ENCODE data around the gene MRPL20.
"Not testable (repeated sequence)": the region's sequence is repeated elsewhere in the genome, so short reads cannot be mapped to it uniquely, and the experiment has no call there.

DNA sequence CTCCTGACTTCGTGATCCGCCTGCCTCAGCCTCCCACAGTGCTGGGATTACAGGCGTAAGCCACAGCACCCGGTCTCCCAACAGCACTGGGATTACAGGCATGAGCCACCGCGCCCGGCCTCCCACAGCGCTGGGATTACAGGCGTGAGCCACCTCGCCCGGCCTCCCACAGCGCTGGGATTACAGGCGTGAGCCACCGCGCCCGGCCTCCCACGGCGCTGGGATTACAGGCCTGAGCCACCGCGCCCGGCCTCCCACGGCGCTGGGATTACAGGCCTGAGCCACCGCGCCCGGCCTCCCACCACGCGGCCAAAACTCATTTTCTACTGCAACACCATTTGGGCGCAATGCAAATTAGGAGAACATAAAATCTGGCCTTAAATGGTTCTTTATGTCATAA, 21.8 kb downstream of the MRPL20 start:
- TF ChIP-seq FOXK2, ZNF384 (IDR thresholded peaks at IDR 0.05): not testable (repeated sequence)
